Measurements from ENCODE around the gene PLIN4. TPM values are rescaled to one million over a fixed set of nuclear protein-coding genes. Genes with fewer than 3 reads are reported as not detected.
"Not testable (repeated sequence)": the region's sequence is repeated elsewhere in the genome, so short reads cannot be mapped to it uniquely, and the experiment has no call there.

The PLIN4 gene
- total RNA-seq, 1 donor from 2014 or later, result 0.32 TPM

DNA sequence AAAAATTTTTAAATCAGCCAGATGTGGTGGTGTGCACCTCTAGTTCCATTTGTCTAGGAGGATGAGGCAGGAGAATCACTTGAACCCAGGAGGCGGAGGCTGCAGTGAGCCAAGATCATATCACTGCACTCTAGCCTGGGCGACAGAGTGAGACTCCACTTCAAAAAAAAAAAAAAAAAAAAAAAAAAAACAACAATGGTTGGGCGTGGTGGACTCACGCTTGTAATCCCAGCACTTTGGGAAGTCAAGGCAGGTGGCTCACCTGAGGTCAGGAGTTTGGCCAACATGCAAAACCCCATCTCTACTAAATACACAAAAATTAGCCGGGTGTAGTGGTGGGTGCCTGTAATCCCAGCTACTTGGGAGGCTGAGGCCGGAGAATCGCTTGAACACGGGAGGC lies 9.1 kb upstream of the PLIN4 start:
- DNase-seq (ENCODE audit: low read depth), result not testable (repeated sequence)

DNA sequence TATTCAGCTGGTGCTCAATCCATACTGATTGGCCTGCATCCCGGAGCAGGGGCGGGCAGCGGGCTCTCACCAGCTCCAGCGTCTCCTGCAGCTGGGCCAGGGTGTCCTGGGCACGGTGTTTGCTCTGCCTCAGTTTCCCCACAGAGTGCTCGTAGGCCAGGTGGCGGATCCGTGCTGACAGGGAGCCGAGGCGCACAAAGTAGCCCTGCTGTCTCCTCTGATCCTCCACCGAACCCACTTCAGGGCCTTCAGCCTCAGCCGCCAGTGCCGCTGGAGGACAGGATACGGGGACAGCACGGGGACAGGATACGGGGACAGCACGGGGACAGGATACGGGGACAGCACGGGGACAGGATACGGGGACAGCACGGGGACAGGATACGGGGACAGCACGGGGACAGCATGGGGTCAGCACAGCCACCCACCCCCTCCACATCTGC lies 7.3 kb upstream of the PLIN4 start:
- no peak for DNase-seq (ENCODE audit: low read depth)

DNA sequence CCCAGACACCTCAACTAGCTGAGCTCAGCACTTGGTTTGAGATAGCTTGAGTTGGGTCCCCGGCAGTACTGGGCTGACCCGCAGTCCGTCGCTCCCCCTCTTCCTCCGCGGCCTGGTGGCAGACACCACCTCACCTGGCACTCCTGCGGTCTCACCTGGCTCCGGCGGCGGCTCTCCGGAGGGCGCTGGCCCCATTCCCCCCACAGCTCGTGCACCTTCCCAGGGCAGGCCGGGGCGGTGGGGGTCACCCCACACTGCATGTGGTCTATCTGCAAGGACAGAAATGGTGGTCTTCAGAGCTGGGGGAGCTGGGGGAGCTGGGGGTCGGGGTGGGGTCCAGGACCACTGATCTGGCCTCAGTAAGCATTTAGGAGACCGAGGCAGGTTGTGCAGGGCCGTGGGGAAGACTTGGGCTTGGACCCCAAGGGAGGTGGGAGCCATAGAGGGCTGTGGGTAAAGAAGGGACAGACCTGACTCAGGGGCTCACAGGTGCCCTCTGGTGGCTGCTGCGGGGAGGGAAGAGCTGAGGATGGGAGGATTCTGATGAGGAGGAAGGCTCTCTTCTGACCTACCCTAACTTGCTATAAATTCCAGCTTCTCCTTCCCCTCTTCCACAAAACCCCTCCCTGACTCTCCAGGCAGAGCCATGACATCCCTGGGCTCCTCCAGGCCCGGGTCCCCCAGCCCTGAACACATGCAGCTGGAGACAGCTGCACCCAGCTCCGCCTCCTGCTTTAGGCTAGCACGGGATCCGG lies 6.7 kb upstream of the PLIN4 start:
- DNase-seq (ENCODE audit: low read depth), result peak; percentile 57

DNA sequence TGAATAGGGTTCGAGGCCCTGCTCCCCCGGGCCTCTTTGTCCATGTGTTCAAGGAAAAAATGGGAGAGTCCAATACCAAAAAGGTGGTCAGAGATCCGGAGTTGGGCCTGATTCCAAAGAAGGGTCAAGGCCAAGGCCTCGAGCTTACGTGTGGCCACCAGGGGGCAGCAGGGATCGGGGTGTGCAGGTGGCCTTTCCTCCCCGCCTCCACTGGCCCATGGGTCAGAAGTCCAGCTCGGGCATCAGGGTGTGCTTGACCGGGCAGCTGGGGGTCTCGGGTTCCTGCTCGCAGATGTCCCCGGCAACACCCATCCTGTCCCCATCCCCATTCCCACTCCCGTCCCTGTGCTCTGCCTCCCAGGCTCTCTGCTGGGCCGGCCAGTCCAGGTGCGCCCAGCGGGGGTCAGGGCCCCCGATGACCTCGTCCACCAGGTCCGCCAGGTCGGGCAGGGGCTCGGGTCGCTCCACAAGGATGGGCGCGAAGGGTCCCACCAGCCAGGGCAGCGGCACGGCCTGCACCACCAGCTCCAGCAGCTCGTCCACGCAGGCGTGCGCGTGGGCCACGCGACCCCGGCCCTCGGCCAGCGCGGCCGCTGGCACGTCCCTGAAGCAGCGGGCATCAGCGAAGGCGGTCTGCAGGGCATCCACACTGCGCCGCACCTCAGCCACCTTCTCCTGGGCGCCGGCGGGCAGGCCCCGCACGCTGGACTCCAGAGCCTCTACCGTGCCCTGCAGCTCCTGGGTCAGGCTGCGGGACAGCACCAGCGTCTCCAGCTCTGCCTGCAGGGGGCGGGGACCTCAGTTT lies 5.2 kb upstream of the PLIN4 start:
- DNase-seq (ENCODE audit: low read depth), result peak; percentile 58

DNA sequence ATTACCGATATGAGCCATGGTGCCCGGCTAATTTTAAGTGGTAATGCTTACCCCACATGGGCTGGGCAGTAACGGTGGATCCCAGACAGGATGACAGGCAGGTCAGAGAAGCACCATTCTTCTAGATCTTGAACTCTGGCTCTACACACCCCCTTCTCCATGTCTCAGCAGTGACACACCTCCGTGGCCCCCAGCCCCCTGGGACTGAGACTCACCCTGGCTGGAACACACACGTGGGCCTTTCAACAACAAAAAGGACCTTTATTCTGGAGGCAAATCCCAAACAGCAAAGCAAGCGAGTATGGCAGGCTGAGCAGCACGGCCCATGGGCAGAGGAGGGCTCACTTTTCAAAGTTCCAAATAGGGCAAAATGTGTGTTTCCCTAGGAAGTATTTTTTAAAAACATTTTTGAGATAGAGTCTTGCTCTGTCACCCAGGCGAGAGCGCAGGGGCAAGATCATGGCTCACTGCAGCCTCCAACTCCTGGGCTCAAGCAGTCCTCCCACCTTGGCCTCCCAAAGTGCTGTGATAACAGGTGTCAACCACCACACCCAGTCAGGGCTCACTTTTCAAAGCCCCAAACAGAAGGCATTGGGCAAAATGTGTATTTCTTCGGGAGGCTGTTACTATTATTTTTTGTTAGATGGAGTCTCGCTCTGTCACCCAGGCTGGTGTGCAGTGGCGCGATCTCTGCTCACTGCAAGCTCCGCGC lies 4.2 kb upstream of the PLIN4 start:
- no peak for DNase-seq (ENCODE audit: low read depth)

DNA sequence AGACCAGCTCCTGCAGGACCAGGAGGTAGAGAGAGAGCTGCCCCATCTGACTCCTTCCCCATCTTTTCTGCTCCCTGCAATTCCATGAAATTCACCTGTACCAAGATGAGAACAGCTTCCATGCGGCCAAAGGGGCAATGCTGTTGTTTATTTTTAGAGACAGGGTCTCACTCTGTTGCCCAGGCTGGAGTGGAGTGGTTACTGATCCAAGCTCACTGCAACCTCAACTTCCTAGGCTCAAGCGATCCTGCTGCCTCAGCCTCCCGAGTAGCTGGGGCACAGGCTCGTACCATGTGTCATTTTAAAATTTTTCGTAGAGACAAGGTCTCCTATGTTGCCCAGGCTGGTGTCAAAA lies 3.6 kb upstream of the PLIN4 start:
- no peak for DNase-seq (ENCODE audit: low read depth)

DNA sequence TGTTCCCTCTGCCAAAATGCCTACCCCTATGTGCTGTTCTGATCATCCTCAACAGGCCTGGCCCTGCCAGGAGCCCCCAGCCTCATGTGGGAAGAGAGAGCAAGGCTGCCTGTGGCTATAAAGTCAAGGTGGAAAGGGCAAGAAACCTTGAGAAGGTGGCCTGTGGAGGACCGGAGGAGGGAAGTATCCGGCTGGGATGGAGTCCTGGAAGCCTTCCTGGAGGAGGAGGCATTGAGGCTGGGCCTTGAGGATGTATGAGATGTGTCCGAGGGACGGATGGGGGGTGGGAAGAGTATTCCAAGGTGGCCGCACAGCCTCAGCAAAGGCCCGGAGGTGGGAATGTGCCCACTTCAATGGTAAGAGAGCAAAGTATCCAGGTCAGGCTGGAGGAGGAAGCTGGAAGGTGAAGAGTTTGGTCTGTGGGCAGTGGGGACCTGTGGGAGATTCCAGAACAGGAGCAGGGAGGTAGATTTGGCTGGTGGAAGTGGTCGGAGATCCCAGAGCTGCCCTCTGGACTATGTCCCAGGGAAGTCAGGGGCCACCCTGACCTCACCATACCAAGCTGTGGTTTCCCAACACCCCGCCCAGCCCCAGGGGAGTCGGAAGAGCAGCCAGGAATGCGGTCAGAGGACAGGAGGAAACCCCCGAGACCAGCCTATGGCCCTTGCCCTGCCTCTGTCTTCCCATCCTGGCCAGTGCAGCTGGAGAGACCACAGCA lies 3.0 kb upstream of the PLIN4 start:
- DNase-seq (ENCODE audit: low read depth), result peak; percentile 55

DNA sequence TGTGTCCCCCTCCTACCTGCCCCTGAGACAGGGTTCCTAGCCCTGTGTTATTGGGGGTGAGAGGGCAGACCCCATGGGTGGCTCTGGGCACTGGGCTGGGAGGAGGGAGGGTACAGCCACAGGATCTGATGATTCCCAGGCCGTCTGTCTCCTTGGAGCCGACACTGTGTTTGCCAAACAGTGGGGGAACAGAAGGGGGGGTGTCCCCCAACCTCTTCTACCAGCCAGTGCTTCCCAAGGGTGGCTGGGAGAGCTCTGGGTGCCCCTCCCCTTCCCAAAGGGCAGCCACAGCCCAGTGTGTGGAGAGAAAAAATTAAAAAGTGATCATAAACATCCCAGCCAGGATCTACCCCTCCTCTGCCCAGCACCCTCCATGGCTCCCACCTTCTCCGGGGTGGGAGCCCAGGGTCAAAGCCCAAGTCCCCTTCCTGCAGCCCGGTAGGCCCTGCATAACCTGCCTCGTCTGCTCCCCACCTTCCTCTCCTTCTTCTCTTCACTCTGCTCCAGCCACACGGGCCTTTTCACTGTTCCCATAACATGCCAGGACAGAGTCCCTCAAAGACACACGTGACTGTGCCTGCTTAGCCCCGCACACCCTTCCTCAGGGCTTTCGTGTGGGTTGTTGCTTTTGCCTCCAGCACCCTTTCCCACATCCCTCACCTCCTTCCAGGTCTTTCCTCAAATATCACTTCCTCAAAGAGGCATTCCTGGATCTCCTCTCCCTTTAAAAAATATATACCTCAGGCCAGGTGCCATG lies 1.4 kb upstream of the PLIN4 start:
- no peak for DNase-seq (ENCODE audit: low read depth)

DNA sequence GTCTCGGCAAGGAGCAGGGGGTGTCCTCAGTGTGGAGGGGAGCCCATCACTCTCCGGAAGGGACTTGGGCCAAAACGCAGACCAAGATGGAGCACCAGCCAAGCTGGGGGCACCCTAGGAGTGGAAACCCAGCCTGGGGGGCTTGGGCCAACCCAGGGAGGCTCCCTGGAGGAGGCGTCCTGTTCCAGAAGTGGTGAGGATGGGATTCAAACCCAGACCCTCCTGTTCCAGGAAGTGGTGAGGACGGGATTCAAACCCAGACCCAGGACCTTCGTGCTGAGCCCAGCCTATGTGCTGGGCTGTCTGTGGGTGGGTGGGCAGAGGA lies 848 bp upstream of the PLIN4 start:
- DNase-seq (ENCODE audit: low read depth), result no peak

DNA sequence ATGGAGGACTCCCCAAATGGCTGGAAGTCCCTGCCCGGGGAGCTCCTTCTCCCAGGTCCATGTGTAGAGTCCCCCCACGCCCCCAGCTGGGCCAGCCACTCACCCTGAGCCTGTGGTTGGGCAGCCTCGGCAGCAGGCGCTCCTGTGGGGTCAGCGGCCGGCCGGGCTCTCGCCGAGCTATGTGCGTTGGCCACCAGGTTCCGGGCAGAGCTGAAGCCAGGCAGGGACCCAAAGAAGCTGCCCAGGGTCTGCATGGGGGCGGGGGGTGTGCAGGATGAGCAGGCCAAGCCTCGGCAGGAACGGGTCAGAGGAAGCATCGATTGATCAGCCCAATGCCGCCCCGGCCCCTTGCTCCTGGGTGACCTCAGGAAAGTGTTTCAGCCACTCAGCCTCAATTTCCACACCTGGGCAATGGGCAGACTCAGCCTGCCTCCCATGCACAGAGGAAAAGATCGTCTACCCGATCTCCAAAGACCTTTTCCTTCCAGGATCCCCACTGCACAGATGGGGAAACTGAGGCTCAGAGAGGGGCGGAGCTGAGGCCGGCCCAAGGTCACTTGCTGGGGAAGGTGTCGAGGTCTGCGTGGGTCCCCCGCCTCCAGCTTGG lies 732 bp downstream of the PLIN4 start:
- DNase-seq (ENCODE audit: low read depth), result peak; percentile 33

DNA sequence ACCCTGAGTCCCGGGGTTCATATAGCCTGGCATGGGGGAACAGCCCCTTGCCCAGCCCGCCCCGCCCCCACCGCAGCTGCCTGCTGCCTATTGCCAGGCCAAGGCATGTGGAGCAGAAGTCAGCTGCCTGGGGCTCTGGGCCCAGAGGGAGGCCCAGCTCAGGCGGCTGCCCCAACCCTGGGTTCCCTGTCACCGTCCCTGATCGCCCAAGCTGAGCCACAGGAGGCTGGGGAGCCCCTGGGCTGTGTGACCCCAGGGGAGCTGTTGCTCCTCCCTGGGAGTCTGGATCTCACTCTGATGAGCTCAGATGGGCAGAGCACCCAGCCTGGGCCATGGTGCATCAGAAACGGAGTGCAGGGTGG lies 1.4 kb downstream of the PLIN4 start:
- DNase-seq (ENCODE audit: low read depth), result peak; percentile 77

DNA sequence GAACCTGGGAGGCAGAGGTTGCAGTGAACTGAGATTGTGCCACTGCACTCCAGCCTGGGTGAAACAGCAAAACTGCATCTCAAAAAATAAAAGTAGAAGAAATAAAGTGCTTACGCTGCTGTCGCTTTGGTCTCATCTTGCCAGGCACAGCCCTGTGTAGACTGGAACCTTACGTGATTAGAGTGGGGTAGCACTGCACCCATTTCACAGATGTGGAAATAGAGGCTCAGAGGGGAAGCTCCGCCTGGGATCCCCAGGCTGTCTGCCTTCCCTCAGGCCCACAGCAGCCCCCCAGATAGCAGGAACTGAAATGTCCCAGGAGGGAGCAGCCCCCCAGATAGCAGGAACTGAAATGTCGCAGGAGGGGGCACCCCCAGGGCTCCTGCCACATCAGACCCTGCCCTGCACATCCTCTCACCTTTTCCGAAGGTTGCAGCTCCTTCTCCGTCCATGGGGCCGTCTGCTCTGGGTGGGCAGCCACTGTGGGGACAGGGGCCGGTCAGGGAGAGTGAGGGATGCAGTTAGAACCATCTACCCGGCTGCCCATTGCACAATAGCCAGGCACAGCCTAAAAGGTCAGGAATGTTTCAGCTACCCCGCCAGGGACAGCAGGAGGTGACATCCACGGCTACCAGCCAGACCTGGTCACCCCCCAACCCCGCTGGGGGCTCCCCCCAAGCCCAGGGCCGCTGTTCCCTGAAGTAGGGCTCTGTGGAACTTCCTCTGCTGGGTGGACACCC lies 1.9 kb downstream of the PLIN4 start:
- DNase-seq (ENCODE audit: low read depth), result no peak

DNA sequence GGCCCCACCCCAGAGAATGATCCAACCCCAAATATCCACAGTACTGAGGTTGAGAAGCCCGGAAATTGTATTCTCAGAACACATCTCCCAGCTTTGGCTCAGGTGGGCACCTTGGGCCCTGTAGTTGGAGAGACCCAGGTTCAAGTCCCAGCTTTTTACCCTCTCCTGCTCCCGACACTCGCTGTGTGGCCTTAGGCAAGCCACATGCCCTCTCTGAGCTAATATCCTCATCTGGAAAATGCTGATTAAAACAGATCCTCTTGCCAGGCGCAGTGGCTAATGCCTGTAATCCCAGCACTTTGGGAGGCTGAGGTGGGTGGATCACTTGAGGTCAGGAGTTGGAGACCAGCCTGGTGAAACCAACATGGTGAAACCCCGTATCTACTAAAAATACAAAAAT lies 2.6 kb downstream of the PLIN4 start:
- no peak for DNase-seq (ENCODE audit: low read depth)

DNA sequence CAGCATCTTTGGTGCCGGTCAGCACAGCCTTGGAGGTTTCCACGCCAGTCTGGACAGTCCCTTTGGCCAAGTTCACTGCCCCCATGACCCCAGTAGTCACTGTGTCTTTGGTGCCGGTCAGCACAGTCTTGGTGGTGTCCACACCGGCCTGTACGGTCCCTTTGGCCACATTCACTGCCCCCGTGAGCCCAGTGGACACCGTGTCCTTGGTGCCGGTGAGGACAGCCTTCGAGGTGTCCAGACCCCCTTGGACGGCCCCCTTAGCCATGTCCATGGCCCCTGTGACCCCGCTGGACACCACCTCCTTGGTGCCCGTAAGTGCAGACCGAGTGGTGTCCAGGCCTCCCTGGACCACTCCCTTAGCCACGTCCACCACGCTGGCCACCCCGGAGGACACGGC lies 5.0 kb downstream of the PLIN4 start:
- no peak for DNase-seq (ENCODE audit: low read depth)

DNA sequence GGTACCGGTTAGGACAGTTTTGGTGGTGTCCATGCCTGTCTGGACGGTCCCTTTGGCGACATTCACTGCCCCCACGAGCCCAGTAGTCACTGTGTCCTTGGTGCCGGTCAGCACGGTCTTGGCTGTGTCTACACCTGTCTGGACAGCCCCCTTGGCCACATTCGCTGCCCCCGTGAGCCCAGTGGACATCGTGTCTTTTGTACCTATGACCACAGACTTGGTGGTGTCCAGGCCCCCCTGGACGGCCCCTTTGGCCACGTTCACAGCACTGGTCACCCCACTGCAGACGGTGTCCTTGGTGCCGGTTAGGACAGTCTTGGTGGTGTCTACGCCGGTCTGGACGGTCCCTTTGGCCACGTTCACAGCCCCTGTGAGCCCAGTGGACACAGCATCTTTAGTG lies 6.2 kb downstream of the PLIN4 start:
- no peak for DNase-seq (ENCODE audit: low read depth)

DNA sequence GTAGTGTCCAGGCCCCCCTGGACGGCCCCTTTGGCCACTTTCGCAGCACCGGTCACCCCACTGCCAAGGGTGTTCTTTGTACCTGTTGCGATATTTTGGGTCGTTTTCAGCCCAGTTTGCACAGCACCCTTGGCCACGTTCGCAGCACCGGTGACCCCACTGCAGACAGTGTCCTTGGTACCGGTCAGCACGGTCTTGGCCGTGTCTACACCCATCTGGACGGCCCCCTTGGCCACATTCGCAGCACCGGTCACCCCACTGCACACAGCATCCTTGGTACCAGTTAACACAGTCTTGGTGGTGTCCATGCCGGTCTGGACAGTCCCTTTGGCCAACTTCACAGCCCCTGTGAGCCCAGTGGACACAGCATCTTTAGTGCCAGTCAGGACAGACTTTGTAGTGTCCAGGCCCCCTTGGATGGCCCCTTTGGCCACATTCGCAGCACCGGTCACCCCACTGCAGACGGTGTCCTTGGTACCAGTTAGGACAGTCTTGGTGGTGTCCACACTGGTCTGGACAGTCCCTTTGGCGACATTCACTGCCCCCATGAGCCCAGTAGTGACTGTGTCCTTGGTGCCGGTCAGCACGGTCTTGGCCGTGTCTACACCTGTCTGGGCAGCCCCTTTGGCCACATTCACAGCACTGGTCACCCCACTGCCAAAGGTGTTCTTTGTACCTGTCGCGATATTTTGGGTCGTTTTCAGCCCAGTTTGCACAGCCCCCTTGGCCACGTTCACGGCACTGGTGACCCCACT lies 6.8 kb downstream of the PLIN4 start:
- no peak for DNase-seq (ENCODE audit: low read depth)

DNA sequence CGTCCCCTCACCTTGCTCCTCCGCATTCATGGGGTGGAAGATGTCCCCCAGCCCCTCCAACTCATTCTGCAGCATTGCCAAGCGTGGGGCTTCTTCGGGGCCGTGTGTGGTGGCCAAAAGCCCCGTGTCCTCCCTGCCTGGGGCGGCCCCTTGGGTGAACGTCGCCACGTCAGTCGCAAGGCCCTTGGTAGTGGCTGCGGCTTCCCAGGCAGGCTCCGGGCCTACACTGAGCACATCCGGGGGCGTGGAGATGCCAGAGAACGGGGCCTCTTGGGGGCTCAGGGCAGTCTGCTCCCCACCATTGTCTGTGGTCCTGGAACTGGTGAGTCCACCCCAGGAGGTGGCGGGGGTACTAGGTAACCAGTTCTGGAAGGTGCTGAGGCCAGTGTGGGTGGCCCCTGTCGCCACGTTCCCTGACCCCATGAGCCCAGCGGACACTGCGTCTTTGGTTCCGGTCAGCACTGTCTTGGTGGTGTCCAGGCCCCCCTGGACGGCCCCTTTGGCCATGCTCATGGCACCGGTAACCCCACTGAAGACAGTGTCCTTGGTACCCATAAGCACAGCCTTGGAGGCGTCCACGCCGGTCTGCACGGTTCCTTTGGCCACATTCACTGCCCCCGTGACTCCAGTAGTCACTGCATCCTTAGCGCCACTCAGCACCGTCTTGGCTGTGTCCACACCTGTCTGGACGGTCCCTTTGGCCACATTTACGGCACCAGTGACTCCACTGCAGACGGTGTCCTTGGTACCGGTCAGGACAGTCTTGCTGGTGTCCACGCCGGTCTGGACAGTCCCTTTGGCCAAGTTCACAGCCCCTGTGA lies 7.6 kb downstream of the PLIN4 start:
- no peak for DNase-seq (ENCODE audit: low read depth)

DNA sequence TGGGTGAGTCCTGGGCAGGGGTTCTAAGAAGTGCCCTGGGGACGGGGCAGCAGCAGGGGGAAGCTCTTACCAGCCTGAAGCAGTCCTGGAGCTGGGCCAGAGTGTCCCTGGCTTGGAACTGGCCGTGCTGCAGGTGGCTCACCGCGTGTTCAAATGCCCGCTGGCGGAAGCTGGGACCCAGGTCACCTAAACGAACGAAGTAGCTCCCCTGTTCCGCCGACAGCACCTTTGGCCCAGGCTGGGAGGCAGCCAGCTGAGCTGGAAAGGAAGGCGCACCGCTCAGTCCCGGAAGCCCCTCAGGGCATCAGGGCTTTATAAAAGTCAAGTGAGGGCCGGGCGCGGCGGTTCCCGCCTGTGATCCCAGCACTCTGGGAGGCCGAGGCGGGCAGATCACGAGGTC lies 9.6 kb downstream of the PLIN4 start:
- no peak for DNase-seq (ENCODE audit: low read depth)

Measured in myocyte (in vitro differentiated cells).